HL-60 (cell line): ENCODE measurements around the gene FTO.

ENCODE experiments used
- DNase-seq, 2 experiments: peaks; one replicate each; pipeline ENCODE4 v3.0.0-alpha.2; 2010 to 2020; ENCODE audit warnings: low read depth in 1 of 2, low spot score in 1 of 2
- H3K27ac ChIP-seq: fragments of 250-450 bp; sonication (Bioruptor Pico); replicated peaks from 2 replicates; pipeline ENCODE4 v1.5.1; 2020; ENCODE audit warnings: mild to moderate bottlenecking, moderate library complexity
- H3K27me3 ChIP-seq: fragments of 250-450 bp; sonication (Bioruptor Pico); 2 replicates; pipeline ENCODE4 v1.5.1; 2021; ENCODE audit warnings: mild to moderate bottlenecking, moderate library complexity; ENCODE audit not compliant: insufficient read depth, poor library complexity, severe bottlenecking
- H3K4me3 ChIP-seq: replicated peaks from 2 replicates; pipeline ENCODE4 v1.5.1; 2011; ENCODE audit warnings: mild to moderate bottlenecking, control low read depth, low read length; ENCODE audit not compliant: insufficient read depth
- GABPA ChIP-seq: IDR thresholded peaks from 2 replicates; pipeline ENCODE4 v1.6.1; 2012; ENCODE audit warnings: low read depth
- POLR2AphosphoS5 ChIP-seq: IDR thresholded peaks from 2 replicates; pipeline ENCODE4 v1.6.1; 2012; ENCODE audit warnings: low read depth
- REST ChIP-seq: IDR thresholded peaks from 2 replicates; pipeline ENCODE4 v1.6.1; 2012; ENCODE audit warnings: low read depth; ENCODE audit not compliant: insufficient replicate concordance
- SPI1 ChIP-seq: IDR thresholded peaks from 2 replicates; pipeline ENCODE4 v1.6.1; 2012; ENCODE audit warnings: low read depth, mild to moderate bottlenecking, borderline replicate concordance
- long read RNA-seq: library from polyadenylated mRNA; unstranded; transcript quantifications from one replicate; pipeline ENCODE4 v2.0.0, GENCODE V29; 2020
- TF ChIP-seq, protein P1 (sequence below): IDR thresholded peaks from one replicate; pipeline ENCODE4 v1.5.1; 2011; ENCODE audit warnings: low read length, control low read depth, inconsistent platforms; ENCODE audit not compliant: insufficient read depth

FTO gene
- long read RNA-seq, full-length matches to known transcripts, result 39 of 67 reads
- long read RNA-seq, partial matches to known transcripts, result 3 of 67 reads
- long read RNA-seq, other reads (novel, unspliced or antisense), result 25 of 67 reads

DNA sequence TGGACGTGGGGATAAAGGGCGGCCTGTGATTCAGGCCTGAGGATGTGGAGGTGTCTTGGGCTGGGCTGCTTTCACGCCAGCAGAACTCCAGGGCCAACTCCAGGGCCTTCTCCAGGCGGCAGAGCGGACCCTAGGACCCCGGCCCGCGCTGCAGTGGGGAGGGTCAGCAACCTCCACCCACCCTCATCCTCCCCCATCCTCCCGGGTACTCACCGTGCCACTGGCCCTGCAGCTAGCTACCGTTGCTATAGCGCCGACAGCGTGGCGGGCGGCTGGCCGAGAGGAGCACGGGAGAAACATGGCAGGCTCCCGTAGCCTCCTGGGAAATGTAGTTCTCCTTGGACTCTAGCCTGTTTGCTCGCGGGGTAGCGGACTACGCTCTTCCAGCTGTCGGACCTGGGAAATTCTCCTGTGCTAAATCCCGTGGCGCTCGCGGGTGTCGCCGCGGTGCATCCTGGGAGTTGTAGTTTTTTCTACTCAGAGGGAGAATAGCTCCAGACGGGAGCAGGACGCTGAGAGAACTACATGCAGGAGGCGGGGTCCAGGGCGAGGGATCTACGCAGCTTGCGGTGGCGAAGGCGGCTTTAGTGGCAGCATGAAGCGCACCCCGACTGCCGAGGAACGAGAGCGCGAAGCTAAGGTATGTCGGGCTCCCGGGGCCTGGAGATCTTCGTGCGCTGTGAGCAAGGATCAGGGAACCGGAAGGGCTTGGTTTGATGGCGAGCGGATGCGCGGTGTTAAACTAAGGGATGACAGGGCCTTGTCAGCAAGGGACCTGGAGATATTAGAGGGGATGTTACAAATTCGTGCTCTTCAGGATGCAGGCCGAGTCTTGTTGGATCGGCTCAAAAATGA, at the start of gene FTO, which contains the start of gene RPGRIP1L:
Gene FTO (plus strand): TSS at position 567 of the 855 bp plus-strand sequence.
Gene RPGRIP1L (minus strand): TSS at position 270 of the 855 bp plus-strand sequence. CDS start 3,136 bp downstream, outside the sequence.
- Histone ChIP-seq H3K4me3 (peak within 1 kb of the TSS; percentile 64), H3K27ac (peak within 1 kb of the TSS; percentile 50), H3K27me3 (no peaks in the 10 kb centered on the region)
- DNase-seq, result peak; percentile 95 to 99
- no peak for TF ChIP-seq SPI1
- TF ChIP-seq GABPA, result peak; percentile 15; the same call in 1 of the 2 replicates
- no peak for TF ChIP-seq REST
- TF ChIP-seq, protein P1, sequence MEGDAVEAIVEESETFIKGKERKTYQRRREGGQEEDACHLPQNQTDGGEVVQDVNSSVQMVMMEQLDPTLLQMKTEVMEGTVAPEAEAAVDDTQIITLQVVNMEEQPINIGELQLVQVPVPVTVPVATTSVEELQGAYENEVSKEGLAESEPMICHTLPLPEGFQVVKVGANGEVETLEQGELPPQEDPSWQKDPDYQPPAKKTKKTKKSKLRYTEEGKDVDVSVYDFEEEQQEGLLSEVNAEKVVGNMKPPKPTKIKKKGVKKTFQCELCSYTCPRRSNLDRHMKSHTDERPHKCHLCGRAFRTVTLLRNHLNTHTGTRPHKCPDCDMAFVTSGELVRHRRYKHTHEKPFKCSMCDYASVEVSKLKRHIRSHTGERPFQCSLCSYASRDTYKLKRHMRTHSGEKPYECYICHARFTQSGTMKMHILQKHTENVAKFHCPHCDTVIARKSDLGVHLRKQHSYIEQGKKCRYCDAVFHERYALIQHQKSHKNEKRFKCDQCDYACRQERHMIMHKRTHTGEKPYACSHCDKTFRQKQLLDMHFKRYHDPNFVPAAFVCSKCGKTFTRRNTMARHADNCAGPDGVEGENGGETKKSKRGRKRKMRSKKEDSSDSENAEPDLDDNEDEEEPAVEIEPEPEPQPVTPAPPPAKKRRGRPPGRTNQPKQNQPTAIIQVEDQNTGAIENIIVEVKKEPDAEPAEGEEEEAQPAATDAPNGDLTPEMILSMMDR, result no peak
- no peak for TF ChIP-seq POLR2AphosphoS5

DNA sequence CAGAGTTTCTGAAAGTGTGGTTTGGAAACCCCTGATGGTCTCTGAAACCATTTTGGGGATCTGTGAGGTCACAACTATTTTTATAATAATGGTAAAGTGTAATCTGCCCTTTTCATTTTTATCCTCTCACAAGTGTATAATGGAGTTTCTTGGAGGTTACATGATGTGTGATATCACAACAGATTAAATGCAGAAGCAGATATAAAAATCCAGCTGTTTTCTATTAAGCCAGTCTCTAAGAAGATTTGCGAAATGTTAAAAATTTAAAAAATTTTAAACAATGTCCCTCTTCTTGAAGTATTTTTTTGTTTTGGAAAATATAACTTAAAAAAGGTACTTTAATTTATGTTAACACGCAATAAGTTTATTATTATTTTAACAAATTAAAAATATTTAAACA, 49.0 kb upstream of the FTO start:
- DNase-seq, result no peak
- H3K27me3 ChIP-seq, result no peaks in the 10 kb centered on the region
- TF ChIP-seq REST (no peak), SPI1 (no peak), GABPA (no peak)
- TF ChIP-seq, protein P1, result no peak
- no peak overlapping the region for H3K27ac ChIP-seq
- H3K4me3 ChIP-seq, result no peak overlapping the region

DNA sequence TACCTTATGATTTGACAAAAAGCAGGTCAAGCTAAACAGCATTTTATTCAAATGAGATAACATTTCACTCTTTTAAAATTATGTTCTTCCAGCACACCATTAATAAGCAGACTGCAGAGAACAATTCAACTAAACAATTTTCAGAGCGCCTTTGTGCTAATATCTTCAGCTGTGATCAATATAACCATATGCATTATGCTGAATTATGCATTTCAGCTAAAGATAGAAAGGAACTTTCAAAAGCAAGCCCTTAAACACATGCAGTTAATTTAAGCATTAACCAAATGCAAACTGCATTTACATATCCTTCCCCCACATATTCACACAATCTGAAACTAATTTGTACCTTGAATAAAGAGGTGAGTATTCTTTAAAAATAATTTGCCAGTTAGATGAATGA, 41.9 kb upstream of the FTO start:
- Histone ChIP-seq H3K4me3 (no peak overlapping the region), H3K27ac (no peak overlapping the region), H3K27me3 (no peaks in the 10 kb centered on the region)
- TF ChIP-seq SPI1 (no peak), POLR2AphosphoS5 (no peak)
- no peak for DNase-seq

DNA sequence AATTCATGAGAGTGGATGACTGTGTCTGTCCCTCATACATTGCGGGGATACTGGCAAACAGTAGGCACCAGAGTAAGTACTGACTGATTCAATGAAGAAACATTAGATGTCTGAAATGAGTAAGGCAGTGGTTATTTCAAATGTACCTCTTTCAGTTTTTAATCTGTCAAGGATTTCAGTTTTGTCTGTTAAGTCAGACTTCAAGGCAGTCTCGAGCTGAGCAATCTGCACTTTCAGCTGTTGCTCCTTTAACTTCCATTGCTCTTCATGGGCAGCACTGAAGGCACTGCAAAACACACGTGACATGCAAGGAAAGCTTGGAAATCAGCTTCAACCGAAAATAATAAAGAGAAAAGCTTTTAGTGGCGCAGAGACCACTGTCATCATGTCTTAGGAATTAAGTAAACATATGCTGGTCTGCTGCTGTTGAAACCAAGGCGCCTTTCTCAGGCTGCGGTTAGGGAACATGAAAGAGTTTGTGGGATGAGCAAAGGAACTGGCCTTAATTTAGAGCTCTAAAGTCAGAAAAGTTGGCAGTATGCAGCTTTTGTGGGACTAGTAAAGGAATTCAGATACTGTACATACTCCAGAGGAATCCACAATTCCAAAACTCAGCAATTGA, 39.1 kb upstream of the FTO start:
- DNase-seq, result no peak
- H3K4me3 ChIP-seq, result no peak overlapping the region

More for the DNA sequence above, 39.1 kb upstream of the FTO start:
- no peak for TF ChIP-seq REST
- TF ChIP-seq SPI1, result no peak
- TF ChIP-seq POLR2AphosphoS5, result no peak
- no peak for TF ChIP-seq GABPA
- TF ChIP-seq, protein P1, result no peak
- Histone ChIP-seq H3K27me3 (no peaks in the 10 kb centered on the region), H3K27ac (no peak overlapping the region)
